ENCODE data around the gene PSMB4.
"Not testable (repeated sequence)": the region's sequence is repeated elsewhere in the genome, so short reads cannot be mapped to it uniquely, and the experiment has no call there.

The PSMB4 gene

GRCh38 chr1:151390221-151391078 lies 8.9 kb upstream of the PSMB4 start:
- DNase-seq, result not testable (repeated sequence)

DNA sequence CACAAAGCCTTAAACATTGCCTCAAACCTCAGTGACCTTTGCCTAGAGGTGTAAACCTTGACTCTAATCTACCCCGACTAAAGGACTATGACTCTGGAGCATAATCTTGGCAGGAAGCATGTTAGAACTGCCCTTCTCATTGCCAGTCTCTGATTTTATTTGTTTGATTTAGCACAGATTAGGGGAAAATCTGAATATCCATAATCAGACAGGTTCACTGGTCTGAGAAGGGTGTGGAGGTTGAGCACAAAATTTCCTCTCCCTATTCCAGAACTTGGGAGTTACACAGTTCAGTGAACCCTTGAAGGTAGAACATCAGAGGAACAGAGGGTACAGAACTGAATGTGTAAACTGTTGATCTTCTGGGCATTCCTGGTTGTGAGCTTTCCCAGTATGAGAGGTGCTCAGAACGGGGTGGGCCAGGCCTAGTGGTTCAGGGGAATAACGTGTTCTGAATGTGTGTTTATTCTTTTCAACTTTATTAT lies 8.3 kb upstream of the PSMB4 start:
- no peak for DNase-seq

GRCh38 chr1:151393583-151393982 lies 5.8 kb upstream of the PSMB4 start:
- DNase-seq, result no peak

DNA sequence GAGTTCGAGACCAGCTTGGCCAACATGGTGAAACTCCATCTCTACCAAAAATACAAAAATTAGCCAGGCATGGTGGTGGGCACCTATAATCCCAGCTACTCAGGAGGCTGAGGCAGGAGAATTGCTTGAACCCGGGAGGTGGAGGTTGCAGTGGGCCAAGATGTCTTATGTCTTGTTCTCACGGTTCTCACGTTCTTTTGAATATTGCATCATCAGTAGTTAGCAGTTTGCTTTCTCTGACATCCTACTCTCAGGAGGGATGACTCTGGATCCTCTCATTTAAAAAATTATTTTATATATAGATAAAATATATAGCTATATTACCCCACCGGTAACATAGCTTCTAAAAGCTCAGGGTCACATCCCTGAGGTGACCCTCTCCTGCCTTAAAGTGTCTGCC lies 3.1 kb upstream of the PSMB4 start:
- not testable (repeated sequence) for DNase-seq

DNA sequence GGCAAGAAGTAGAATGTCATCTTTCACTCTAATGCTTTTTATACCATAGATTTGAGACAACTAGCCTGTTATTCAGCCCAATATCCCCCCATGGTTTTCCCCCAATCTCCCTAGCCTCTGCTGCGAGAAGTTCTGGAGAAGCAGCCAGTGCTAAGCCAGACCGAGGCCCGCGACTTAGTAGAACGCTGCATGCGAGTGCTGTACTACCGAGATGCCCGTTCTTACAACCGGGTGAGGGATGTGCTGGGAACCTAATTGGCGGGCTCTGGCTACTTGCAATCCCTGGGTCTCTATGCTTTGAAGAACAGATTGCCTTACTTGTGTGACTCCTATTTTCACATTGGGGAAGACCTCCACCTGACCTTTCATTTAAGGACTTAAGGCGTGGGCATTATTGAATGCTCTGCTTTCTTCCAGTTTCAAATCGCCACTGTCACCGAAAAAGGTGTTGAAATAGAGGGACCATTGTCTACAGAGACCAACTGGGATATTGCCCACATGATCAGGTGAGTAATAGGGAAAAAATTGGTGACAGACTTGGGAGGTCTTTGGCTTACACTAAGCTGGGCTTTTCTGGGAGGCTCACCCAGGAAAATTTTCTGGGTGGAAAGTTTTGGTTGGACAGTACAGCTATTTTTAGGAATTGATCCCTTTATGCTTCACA lies 1.9 kb downstream of the PSMB4 start:
- no peak for DNase-seq

GRCh38 chr1:151401860-151402259 lies 2.5 kb downstream of the PSMB4 start:
- DNase-seq, result no peak

- no peak for DNase-seq
These were observed 3.4 kb downstream of the PSMB4 start for GRCh38 chr1:151402764-151403163.

DNA sequence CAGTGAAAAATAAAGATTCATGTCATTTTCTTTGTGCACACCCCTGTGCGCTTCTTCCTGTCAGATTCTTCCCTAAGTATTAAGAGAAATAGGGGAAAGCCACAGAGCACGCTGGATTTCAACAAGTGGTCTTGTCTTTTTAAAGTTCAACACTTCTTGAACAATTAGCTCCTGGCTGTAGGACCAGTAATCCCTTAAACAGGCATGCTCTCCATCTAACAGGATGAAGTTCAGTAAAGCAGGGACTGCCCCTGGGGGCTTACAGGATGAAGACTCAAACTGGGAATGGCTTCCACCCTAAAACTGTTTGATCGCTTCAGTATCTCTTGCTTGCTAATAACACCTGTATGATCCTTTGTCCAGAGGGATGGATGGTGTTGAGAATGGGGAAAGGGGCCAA lies 4.2 kb downstream of the PSMB4 start:
- no peak for DNase-seq

DNA sequence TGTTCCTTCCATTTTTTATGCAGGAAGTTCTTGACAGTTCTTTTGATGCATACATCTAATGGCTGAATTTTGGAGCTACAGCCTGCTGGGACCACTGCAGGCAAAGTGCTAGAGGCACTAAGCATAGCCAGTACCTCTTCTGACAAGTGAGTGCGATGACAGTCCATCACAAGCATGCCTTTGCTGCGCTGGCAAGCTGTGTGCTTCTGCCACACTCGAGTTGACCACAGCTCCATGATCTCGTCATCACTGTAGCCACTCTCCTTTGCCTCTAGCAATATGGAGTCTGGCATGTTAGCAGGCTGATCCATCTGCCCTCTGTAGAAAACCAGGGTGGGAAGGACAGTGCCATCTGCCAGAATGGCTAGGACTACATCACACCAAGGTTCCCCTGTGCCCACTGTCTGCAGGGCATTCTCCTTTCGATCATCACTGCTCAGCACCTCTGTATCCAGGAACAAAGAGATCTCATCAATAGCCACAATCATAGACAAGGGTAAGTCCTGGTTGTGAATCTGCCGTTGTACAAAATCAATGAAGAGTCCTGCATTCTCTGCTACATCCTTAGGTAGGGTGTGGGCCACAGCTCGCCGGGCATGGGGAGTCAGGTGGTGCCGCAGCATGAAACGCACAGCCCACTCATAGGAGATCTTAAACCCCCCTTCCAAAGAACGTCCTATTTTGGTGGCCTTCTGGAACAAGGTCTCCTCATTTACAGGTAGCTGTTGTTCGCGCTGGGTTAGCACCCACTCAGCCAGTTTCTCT lies 6.0 kb downstream of the PSMB4 start:
- DNase-seq, result no peak

- no peak for DNase-seq
These were observed 6.8 kb downstream of the PSMB4 start for GRCh38 chr1:151406176-151406575.

GRCh38 chr1:151407304-151407703 lies 7.9 kb downstream of the PSMB4 start:
- DNase-seq, result no peak

GRCh38 chr1:151408891-151409290 lies 9.5 kb downstream of the PSMB4 start:
- no peak for DNase-seq

DNA sequence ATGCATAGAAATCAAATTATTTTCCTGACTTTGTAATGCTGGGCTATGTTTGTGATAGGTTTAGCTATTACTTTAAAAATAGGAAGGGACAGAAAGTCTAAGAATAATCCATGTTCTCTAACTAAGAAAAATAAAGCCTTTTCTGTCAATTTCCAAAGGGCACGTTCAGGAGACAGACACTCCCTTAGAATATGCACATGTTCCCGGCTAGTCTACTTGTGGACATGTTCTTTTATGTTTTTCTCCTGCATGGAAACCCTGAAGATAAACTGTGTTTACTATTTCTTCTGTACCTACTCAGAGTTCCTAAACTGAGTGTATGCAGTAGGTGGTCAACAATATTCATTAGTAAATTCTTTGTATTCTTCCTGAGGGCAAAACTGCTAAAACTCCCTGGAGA lies 12.5 kb downstream of the PSMB4 start:
- no peak for DNase-seq

DNA sequence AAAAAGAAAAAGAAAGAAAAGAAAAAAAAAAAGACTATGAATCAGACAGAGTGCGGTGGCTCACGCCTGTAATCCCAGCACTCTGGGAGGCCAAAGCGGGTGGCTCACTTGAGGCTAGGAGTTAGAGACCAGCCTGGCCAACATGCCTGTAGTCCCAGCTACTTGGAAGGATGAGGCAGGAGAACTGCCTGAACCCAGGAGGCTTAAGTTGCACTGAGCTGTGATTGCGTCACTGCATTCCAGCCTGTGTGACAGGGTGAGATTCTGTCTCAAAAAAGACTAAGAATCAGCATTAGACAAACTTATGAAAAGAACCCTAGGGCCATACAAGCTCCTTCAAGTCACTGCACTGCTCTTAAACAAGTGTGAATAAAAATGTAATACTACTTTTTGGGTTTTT lies 16.9 kb downstream of the PSMB4 start:
- no peak for DNase-seq

DNA sequence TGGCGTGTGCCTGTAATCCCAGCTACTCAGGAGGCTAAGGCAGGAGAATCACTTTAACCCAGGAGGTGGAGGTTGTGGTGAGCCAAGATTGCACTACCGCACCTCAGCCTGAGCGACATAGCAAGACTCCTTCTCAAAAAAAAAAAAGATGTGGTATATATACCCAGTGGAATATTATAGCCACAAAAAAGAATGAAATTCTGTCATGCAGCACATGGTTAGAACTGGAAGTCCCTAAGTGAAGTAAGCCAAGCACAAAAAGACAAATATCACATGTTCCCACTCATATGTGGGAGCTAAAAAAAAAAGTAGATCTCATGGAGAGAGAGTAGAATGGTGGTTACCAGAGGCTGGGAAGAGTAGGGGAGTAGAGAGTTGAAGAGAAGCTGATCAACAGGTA lies 18.7 kb downstream of the PSMB4 start:
- DNase-seq, result no peak

DNA sequence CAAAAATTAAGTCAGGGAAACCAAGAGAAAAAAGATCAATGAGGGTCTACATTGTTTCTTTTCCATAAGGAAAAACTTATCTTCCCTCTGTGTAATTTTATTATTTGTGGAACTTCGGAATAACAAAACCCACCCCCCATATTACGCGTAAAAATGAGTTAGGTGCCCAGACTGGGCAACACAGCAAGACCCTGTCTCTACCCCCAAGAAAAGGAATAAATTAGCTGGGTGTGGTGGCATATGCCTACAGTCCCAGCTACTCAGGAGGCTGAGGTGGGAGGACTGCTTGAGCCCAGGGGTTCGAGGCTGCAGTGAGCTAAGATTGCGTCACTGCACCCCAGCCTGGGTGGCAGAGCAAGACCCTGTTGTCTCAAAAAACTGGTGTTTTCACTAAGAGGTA lies 20.4 kb downstream of the PSMB4 start:
- no peak for DNase-seq

DNA sequence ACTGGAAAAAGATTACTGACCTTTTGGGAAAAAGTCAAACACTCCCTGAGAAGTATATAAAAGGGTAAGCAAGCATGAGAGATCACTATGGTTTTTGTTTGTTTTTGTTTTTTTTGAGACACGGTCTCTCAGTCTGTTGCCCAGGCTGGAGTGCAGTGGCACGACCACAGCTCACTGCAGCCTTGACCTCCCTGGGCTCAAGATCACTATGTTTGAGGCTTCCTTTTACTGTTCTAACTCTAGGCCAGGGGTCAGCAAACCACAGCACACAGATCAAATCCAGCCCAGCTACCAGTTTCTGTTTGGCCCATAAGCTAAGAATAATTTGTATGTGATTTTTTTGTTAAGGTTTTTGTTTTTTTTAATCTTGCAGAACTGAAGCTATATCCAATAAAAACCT lies 25.7 kb downstream of the PSMB4 start:
- DNase-seq, result no peak

GRCh38 chr1:151428068-151428467 lies 28.7 kb downstream of the PSMB4 start:
- DNase-seq, result no peak

GRCh38 chr1:151433827-151434226 lies 34.5 kb downstream of the PSMB4 start:
- DNase-seq, result not testable (repeated sequence)

DNA sequence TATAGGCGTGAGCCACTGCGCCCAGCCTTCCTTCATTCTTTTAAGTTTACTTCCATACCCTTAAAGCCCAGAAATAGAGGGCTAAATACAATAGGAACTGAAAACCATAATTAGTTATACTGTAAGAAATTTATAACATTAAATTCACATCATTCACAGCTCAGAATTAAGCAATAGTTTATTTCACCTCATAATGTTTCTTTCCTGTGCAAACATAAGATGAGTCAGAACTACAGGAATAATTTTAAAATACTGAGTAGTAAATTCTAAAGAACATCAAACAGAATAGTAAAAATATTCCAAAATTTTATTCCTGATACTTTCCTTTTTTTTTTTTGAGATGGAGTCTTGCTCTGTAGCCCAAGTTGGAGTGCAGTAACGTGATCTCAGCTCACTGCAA lies 35.8 kb downstream of the PSMB4 start:
- DNase-seq, result no peak

DNA sequence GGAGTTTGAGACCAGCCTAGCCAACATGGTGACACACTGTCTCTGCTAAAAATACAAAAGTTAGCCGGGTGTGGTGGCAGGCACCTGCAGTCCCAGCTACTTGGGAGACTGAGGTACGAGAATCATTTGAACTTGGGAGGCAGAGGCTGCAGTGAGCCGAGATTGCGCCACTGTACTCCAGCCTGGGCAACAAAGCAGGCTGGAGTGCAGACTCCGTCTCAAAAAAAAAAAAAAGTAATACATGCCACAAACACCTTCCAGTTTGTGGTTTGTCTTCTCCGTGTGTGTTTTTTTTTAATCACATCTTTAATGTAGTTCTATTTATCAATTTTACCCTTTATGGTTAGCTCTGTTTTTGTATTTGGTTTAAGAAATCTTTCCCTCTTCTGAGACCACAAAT lies 37.6 kb downstream of the PSMB4 start:
- no peak for DNase-seq

DNA sequence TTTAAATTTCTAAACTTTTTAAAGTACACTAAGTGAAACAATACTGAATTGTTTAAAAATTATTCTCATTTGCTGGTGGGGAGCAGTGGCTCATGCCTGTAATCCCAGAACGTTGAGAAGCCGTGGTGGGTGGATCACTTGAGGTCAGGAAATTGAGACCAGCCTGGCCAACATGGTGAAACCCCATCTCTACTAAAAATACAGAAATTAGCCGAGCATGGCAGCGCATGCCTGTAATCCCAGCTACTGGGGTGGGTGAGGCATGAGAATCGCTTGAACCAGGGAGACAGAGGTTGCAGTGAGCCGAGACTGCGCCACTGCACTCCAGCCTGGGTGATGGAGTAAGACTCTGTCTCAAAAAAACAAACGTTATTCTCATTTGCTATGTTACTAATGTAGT lies 38.0 kb downstream of the PSMB4 start:
- DNase-seq, result not testable (repeated sequence)

Data from NCI-H524 (cell line).